GM12865 (cell line): ENCODE data around the gene CC2D2A.

ENCODE experiments used
- DNase-seq: peaks from one replicate; pipeline ENCODE4 v3.0.0; 2010; ENCODE audit warnings: low read depth
- H3K4me3 ChIP-seq: 2 replicates; pipeline ENCODE4 v1.5.1; 2011; ENCODE audit warnings: mild to moderate bottlenecking, low read depth, low read length, control low read depth
- TF ChIP-seq, protein P1 (sequence below): IDR thresholded peaks from 2 replicates; pipeline ENCODE4 v1.5.1; 2011; ENCODE audit warnings: low read length, control low read depth, low read depth, inconsistent platforms; ENCODE audit not compliant: insufficient read depth; ENCODE audit errors: missing control alignments

Gene CC2D2A

DNA sequence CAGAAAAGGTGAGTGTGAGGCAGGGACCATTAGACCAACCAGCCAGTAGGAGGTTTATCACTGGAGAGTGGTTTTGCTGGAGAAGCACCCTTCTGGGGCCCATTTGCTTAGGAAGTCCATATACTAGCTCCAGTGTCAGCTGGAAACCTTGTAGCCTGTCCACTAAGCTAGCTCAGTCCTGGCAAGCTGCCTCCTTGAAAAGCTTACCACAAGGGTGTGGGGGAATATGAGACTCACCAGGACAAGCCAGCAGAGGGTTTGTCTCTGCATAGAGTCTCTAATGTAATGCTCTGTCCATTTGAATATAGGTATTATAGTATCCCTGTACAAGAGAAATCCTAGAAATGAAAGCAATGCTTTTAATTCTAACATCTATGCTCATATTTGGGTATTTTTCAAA lies 99.1 kb downstream of the CC2D2A start:
- TF ChIP-seq, protein P1, sequence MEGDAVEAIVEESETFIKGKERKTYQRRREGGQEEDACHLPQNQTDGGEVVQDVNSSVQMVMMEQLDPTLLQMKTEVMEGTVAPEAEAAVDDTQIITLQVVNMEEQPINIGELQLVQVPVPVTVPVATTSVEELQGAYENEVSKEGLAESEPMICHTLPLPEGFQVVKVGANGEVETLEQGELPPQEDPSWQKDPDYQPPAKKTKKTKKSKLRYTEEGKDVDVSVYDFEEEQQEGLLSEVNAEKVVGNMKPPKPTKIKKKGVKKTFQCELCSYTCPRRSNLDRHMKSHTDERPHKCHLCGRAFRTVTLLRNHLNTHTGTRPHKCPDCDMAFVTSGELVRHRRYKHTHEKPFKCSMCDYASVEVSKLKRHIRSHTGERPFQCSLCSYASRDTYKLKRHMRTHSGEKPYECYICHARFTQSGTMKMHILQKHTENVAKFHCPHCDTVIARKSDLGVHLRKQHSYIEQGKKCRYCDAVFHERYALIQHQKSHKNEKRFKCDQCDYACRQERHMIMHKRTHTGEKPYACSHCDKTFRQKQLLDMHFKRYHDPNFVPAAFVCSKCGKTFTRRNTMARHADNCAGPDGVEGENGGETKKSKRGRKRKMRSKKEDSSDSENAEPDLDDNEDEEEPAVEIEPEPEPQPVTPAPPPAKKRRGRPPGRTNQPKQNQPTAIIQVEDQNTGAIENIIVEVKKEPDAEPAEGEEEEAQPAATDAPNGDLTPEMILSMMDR = no peak

DNA sequence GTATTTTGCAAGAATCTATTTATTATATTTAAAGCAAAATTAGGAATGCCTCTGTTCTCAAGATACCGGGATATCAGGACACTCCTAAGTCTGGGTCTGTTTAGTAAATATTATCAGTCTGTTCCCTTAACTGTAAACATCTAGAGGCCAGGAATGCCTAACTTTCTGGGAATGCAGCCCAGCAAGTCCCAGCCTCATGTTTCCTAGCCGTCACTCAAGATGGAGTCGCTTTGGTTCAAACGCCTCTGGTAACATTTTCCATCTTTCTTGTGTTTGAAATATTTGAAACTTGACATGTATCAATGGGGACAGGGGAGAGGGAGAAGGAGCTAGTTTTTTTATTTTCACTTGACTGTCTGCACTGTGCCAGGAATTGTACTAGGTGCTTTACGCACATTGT lies 100.1 kb downstream of the CC2D2A start:
- TF ChIP-seq, protein P1 = no peak
- H3K4me3 ChIP-seq = no peak overlapping the region
- no peak for DNase-seq

More for the DNA sequence above, 99.1 kb downstream of the CC2D2A start:
- H3K4me3 ChIP-seq = no peak overlapping the region
- DNase-seq = no peak

DNA sequence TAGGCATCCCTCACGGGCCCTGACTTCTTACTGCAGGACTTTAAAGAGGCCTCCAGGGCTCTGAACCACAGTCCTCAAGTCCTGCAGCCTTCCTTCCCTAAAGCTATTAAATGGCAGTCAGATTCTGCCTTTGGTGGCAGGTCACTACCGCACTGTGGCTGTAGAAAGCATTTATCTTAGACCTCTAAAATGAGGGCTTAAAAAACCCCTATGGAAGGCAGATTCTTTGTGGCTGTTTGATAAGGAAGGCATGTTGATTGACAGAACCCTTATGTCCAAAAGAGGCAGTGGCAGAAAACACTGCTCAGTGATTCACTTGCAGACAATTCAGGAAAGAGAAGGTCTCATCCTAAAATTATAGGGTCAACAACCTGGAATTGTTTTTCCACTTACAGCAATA lies 106.3 kb downstream of the CC2D2A start:
- TF ChIP-seq, protein P1 = no peak
- no peak overlapping the region for H3K4me3 ChIP-seq
- no peak for DNase-seq

DNA sequence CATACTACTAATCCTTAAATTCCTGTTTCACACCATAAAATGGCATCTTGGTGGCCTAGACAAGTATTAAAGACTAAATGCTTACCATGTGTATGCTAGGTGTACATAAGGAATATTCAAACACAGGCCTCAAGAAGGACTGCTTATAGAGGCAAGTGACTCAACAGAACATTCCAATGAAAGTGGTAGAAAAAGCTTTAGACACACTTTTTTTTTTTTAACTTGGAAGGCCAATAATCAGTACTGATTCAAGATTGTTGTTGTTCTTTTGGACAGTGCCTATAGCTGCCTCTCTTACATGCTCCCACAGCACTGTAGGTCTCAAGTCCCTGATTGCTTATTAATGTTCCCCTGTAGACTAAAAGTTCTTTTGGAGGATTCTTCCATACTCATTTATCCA lies 107.8 kb downstream of the CC2D2A start:
- DNase-seq = no peak
- TF ChIP-seq, protein P1 = no peak
- H3K4me3 ChIP-seq = no peak overlapping the region

DNA sequence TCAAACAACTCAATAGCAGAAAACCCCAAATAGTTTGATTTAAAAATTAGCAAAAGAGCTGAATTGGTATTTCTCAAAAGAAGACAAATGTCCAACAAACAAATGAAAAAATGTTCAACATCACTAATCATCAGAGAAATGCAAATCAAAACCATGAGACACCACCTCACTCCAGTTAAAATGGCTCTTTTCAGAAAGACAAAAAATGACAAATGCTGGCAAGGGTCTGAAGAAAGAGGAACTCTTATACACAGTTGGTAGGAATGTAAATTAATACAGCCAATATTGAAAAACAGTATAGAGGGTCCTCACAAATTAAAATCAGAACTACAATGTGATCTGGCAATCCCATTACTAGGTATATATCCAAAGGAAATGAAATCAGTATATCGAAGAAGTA lies 115.1 kb downstream of the CC2D2A start:
- no peak overlapping the region for H3K4me3 ChIP-seq
- no peak for DNase-seq

DNA sequence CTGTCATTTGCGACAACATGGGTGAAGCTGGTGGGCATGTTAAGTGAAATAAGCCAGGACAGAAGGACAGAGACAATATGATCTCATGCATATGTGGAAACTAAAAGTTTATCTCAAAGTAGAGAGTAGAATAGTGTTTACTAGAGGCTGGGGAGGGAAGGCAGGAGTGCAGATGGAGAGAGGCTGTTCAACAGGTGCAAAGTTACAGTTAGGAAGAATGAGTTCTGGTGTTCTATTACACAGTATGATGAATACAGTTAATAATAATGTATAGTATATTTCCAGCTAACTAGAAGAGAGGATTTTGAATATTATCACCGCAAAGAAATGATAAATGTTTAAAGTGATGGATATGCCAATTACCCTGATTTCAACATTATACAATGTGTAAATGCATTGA lies 115.6 kb downstream of the CC2D2A start:
- no peak for DNase-seq
- no peak overlapping the region for H3K4me3 ChIP-seq
- TF ChIP-seq, protein P1 = no peak

More for the DNA sequence above, 115.1 kb downstream of the CC2D2A start:
- TF ChIP-seq, protein P1 = no peak

DNA sequence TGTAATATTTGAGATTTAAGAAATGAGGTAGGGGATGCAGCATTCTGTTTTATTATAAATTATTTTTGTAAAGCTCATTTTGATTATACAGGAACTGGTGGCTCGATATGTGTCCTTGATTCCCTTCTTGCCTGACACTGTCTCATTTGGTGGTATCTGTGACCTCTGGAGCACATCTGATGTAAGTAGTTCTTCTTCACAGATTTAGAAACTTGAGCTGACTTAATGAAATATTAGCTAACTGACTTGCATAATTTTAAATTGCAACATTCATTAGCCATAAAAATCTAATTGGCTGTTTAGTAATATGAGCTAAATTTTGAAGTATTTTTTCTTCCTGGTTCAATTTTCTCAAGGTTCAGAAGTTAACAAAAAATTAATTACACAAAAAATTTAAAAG lies 116.4 kb downstream of the CC2D2A start:
- H3K4me3 ChIP-seq = no peak overlapping the region
- no peak for DNase-seq
- TF ChIP-seq, protein P1 = no peak
